Activated CD4-positive, alpha-beta T cell treated with anti-CD3 and anti-CD28 coated beads for 36 hours (primary cell): ENCODE data around the gene ZNF157. TPM values are rescaled to one million over a fixed set of nuclear protein-coding genes. Genes with fewer than 3 reads are reported as not detected.
A peak's percentile ranks its signal among the peaks of the same experiment; 100 is the strongest.
"Not testable (repeated sequence)": the region's sequence is repeated elsewhere in the genome, so short reads cannot be mapped to it uniquely, and the experiment has no call there.

Experiments
- ATAC-seq: fragments of 200-7000 bp; cut with Tn5 transposase; one replicate; pipeline ENCODE4 v1.10.0; 2021; ENCODE audit warnings: mild to moderate bottlenecking, moderate library complexity
- CTCF ChIA-PET: fragments of 350-600 bp; sonication (Branson Sonifier 250); formaldehyde crosslinking; loops from one replicate; lab custom pipeline; 2021; ENCODE audit warnings: antibody characterized with exemption; lab: Charles Lee
- POLR2A ChIA-PET: fragments of 350-600 bp; sonication (Branson Sonifier 250); formaldehyde crosslinking; loops from one replicate; lab custom pipeline; 2021; ENCODE audit warnings: antibody characterized with exemption, inconsistent platforms; lab: Charles Lee
- DNase-seq: peaks from one replicate; pipeline ENCODE4 v3.0.0-alpha.2; 2020
- H3K27ac Mint-ChIP-seq: one replicate; pipeline ENCODE4 v1.8.0; 2021; ENCODE audit warnings: mixed read lengths
- H3K27me3 Mint-ChIP-seq: one replicate; pipeline ENCODE4 v1.8.0; 2021; ENCODE audit warnings: mixed read lengths
- H3K36me3 Mint-ChIP-seq: one replicate; pipeline ENCODE4 v1.8.0; 2021; ENCODE audit warnings: low read depth, mixed read lengths
- H3K4me1 Mint-ChIP-seq: one replicate; pipeline ENCODE4 v1.8.0; 2021; ENCODE audit warnings: mixed read lengths
- H3K4me3 Mint-ChIP-seq: one replicate; pipeline ENCODE4 v1.8.0; 2021; ENCODE audit warnings: mild to moderate bottlenecking, moderate library complexity, mixed read lengths
- H3K9me3 Mint-ChIP-seq: one replicate; pipeline ENCODE4 v1.8.0; 2021; ENCODE audit warnings: low read depth, mixed read lengths
- intact Hi-C, 2 experiments: fragments of 100-400 bp; cut with DNase I in 1 of 2; cut with micrococcal nuclease in 1 of 2; formaldehyde crosslinking; loops; one replicate each; pipeline versions ENCODE4 v1.14.2 to v1.15.1; 2022 to 2024; cut with DNase I, micrococcal nuclease
- total RNA-seq, 2 experiments: library from RNA; stranded (reverse); gene quantifications; one replicate each; pipeline ENCODE4 v1.2.3, GENCODE V29; 2021

Gene ZNF157
- total RNA-seq, 2 experiments from 2014 or later: 0.75 to 0.79 TPM

DNA sequence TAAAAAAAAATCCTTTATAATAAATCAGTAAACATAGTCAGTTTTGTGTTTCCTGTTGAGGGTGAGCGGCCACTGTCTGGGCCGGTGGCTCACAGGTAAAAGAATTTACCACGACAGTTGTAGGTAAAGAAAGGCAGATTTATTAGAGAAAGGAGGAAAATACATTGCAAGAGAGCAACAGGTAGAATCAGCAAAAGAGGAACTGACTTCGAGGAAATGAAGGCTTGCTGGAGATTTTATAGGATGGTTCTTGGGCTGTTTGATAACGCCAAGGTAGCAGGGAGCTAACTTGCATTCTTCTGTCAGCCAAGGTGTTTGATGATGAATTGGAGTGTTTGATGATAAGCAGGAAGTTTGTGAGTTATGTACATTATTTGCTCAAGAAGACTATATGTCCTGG, 2.8 kb downstream of the ZNF157 start:
- ATAC-seq: no peak
- H3K27me3 Mint-ChIP-seq: no peaks in the 10 kb centered on the region
- POLR2A ChIA-PET: no interaction called here
- intact Hi-C loops: no loop called here
- no peaks in the 10 kb centered on the region for H3K4me1 Mint-ChIP-seq
- CTCF ChIA-PET: interaction anchor here (1.0 kb wide), 1 partner anchor 11 kb away, joined by 4 read pairs; no protein-coding TSS in a partner anchor
- no peaks in the 10 kb centered on the region for H3K9me3 Mint-ChIP-seq
- no peak overlapping the region for H3K27ac Mint-ChIP-seq
- H3K36me3 Mint-ChIP-seq: no peaks in the 10 kb centered on the region
- H3K4me3 Mint-ChIP-seq: no peak overlapping the region
- DNase-seq: no peak

DNA sequence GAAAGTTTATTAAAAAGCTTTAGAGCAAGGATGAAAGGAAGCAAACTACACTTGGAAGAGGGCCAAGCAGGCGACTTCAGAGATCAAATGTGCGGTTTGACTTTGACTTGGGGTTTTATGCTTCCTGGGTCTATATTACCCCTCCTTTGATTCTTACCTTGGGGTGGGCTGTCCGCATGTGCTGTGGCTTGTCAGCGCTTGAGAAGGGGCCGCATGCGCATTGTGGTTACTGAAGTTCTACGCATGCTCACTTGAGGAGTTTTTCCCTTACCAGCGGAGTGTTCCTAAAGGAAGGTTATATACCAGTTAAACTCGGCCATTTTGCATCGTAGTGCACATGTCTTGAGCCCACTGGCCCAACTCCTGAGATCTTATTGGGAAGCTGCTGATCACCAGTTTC, 9.9 kb downstream of the ZNF157 start:
- peak; percentile 73 for ATAC-seq
- POLR2A ChIA-PET: no interaction called here
- H3K4me1 Mint-ChIP-seq: peaks cover 18% of the 10 kb centered on the region
- peaks cover 3% of the 10 kb centered on the region for H3K9me3 Mint-ChIP-seq
- intact Hi-C loops: loop anchor here (1.0 to 10.0 kb wide), 5 partner anchors 14 to 163 kb away; partner anchors contain the start of genes CDK16 (in 2 of the 2) and USP11 (in 1 of the 2)
- no peaks in the 10 kb centered on the region for H3K27me3 Mint-ChIP-seq
- CTCF ChIA-PET: no interaction called here
- peaks cover 4% of the 10 kb centered on the region for H3K36me3 Mint-ChIP-seq
- peak overlapping the region; percentile 38 for H3K27ac Mint-ChIP-seq
- DNase-seq: peak; percentile 59
- H3K4me3 Mint-ChIP-seq: peak overlapping the region; percentile 45

DNA sequence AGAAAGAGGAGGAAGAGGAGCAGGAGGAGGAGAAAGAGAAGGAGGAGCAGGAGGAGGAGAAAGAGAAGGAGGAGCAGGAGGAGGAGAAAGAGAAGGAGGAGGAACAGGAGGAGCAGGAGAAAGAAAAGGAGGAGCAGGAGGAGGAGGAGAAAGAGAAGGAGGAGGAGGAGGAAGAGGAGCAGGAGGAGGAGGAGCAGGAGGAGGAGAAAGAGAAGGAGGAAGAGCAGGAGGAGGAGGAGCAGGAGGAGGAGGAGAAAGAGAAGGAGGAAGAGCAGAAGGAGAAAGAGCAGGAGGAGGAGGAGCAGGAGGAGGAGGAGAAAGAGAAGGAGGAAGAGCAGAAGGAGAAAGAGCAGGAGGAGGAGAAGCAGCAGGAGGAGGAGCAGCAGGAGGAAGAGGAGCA, 10.5 kb downstream of the ZNF157 start:
- H3K27me3 Mint-ChIP-seq, H3K36me3 Mint-ChIP-seq, POLR2A ChIA-PET, ATAC-seq, DNase-seq, H3K9me3 Mint-ChIP-seq, CTCF ChIA-PET: not testable (repeated sequence)
- Mint-ChIP-seq H3K4me3 (peak overlapping the region; percentile 21), H3K27ac (peak overlapping the region; percentile 47), H3K4me1 (peaks cover 18% of the 10 kb centered on the region)
- intact Hi-C loops: loop anchor here (1.0 to 10.0 kb wide), 5 partner anchors 15 to 164 kb away; partner anchors contain the start of genes CDK16 (in 2 of the 2) and USP11 (in 1 of the 2)

DNA sequence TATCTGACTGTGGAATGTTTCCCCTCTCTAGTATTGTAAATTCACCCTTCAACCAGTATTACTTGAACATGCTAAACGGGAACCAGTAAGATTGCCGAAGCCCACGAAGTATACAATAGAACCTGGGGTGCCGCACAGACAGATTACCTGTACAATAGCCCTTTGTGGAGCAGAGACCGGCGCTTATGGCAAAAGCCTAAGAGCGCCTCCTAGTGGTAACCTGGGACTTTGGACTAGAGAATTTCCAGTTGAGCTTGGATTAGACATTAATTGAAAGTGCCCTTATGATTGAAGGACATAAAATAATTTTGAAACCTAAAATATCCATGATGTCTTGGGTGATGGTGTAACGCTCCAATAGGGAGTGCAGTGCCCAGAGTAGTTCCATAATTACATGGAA, 14.1 kb downstream of the ZNF157 start:
- DNase-seq: peak; percentile 77
- H3K27ac Mint-ChIP-seq: no peak overlapping the region
- H3K9me3 Mint-ChIP-seq: peaks cover 3% of the 10 kb centered on the region
- POLR2A ChIA-PET: no interaction called here
- CTCF ChIA-PET: interaction anchor here (0.6 to 4.3 kb wide), 12 partner anchors 9 to 196 kb away, joined by 3 to 25 read pairs (median 4); no protein-coding TSS in a partner anchor
- H3K4me3 Mint-ChIP-seq: no peak overlapping the region
- peak; percentile 75 for ATAC-seq
- H3K4me1 Mint-ChIP-seq: peaks cover 18% of the 10 kb centered on the region
- intact Hi-C loops: loop anchor here (1.0 to 10.0 kb wide), 6 partner anchors 72 to 191 kb away; partner anchors contain the start of genes CDK16 (in 2 of the 2), UBA1 (in 2 of the 2) and USP11 (in 1 of the 2)
- H3K36me3 Mint-ChIP-seq: peaks cover 4% of the 10 kb centered on the region
- no peaks in the 10 kb centered on the region for H3K27me3 Mint-ChIP-seq

DNA sequence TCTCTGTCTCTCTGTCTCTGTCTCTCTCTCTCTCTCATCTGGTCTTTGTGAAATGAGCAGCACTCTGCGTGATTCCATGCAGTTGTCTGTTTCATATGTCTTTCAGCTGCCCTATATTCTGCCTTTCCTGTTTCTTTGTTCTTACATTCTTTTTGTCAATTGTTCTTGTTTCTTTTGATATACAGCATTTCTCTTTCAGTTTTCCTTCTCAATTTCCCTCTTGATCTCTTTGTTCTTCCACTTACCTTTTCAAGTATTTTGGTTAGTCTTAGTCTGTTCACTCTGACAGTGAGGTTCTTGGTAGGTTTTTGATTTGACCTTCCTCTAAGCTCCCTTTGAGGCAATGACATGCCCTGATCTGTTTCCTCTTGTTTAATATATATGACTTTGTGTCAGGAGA, 20.4 kb downstream of the ZNF157 start:
- peak overlapping the region; percentile 55 for H3K27ac Mint-ChIP-seq
- no peaks in the 10 kb centered on the region for H3K9me3 Mint-ChIP-seq
- H3K27me3 Mint-ChIP-seq: no peaks in the 10 kb centered on the region
- H3K4me1 Mint-ChIP-seq: peaks cover 23% of the 10 kb centered on the region
- H3K36me3 Mint-ChIP-seq: no peaks in the 10 kb centered on the region
- DNase-seq (no peak), ATAC-seq (peak; percentile 70)
- ChIA-PET CTCF (no interaction called here), POLR2A (no interaction called here)
- intact Hi-C loops: no loop called here
- H3K4me3 Mint-ChIP-seq: no peak overlapping the region

DNA sequence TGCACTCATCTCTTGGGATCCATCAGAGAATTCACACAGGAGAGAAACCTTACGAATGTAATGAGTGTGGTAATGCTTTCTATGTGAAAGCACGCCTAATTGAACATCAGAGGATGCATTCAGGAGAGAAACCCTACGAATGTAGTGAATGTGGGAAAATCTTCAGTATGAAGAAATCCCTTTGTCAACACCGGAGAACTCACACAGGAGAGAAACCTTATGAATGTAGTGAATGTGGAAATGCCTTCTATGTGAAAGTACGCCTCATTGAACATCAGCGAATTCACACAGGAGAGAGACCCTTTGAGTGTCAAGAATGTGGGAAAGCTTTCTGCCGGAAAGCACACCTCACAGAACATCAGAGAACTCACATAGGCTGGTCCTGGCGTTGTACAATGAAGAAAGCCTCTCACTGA, 42.8 kb downstream of the ZNF157 start:
- POLR2A ChIA-PET: no interaction called here
- ATAC-seq (no peak), DNase-seq (no peak)
- intact Hi-C loops: loop anchor here in 1 of 2 experiments (5.0 kb wide), 1 partner anchor 34 kb away; no protein-coding TSS in a partner anchor
- CTCF ChIA-PET: no interaction called here
- no peaks in the 10 kb centered on the region for H3K27me3 Mint-ChIP-seq
- peaks cover 36% of the 10 kb centered on the region for H3K36me3 Mint-ChIP-seq
- H3K4me3 Mint-ChIP-seq: no peak overlapping the region
- H3K9me3 Mint-ChIP-seq: peaks cover 20% of the 10 kb centered on the region
- H3K4me1 Mint-ChIP-seq: no peaks in the 10 kb centered on the region
- no peak overlapping the region for H3K27ac Mint-ChIP-seq

DNA sequence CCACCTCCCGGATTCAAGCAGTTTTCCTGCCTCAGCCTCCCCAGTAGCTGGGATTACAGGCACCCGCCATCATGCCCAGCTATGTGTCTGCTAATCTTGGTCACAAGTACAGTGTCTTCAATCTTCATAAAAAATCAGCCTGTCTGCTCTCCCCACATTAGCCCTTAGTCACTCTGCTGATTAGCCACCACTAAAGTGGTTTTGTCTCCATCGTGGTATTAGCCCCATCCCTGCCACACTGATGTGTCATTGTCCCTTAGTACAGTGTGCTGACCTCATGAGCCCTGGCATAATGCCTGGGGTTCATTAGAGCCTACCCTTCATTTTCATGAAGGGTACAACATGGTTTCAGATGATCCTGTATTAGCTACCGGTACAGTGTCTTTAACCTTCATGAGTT, 49.9 kb downstream of the ZNF157 start:
- Mint-ChIP-seq H3K4me3 (no peak overlapping the region), H3K36me3 (peaks cover 10% of the 10 kb centered on the region), H3K9me3 (peaks cover 11% of the 10 kb centered on the region), H3K4me1 (no peaks in the 10 kb centered on the region), H3K27me3 (no peaks in the 10 kb centered on the region), H3K27ac (no peak overlapping the region)
- DNase-seq (no peak), ATAC-seq (no peak)
- intact Hi-C loops: no loop called here
- ChIA-PET POLR2A (no interaction called here), CTCF (no interaction called here)

DNA sequence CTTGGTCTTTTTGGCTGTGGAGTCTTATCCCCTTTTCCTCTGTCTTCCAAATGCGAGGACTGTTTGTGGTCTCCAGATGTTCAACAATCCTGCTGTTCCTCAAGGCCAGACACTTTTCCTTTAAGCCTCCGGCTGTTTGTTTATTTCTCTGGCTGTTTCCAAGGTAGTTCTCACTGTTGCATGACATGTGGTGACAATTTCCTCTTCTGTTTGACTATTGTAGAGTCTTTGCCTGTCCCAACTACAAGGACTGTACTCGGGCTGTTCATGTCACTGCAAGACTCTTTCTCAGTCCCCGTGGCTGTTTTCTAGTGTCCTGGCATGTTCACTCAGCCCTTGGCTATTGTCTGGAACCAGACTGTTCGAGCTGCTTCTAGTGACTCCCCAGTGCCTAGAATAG, 50.6 kb downstream of the ZNF157 start:
- ChIA-PET CTCF (no interaction called here), POLR2A (no interaction called here)
- Mint-ChIP-seq H3K4me3 (no peak overlapping the region), H3K9me3 (peaks cover 11% of the 10 kb centered on the region), H3K4me1 (no peaks in the 10 kb centered on the region), H3K36me3 (peaks cover 10% of the 10 kb centered on the region), H3K27me3 (no peaks in the 10 kb centered on the region), H3K27ac (no peak overlapping the region)
- intact Hi-C loops: no loop called here
- DNase-seq (no peak), ATAC-seq (no peak)

DNA sequence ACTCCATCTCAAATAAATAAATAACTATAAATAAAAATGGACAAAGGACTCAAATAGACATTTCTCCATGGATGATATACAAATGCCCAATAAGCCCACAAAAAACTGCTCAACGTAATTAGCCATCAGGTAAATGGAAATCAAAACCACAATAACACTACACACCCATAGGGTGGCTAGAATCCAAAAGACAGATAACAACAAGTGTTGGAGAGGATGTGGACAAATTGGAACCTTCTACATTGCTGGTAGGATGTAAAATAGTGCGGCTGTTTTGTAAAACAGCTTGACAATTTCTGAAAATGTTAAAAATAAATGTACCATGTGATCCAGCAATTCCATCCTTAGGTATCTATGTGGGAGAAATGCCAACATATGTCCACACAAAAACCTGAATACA, 52.1 kb downstream of the ZNF157 start:
- Mint-ChIP-seq H3K36me3 (peaks cover 7% of the 10 kb centered on the region), H3K27me3 (no peaks in the 10 kb centered on the region), H3K9me3 (peaks cover 8% of the 10 kb centered on the region), H3K27ac (no peak overlapping the region), H3K4me3 (no peak overlapping the region), H3K4me1 (no peaks in the 10 kb centered on the region)
- DNase-seq (no peak), ATAC-seq (no peak)
- intact Hi-C loops: no loop called here
- CTCF ChIA-PET: no interaction called here
- POLR2A ChIA-PET: no interaction called here

DNA sequence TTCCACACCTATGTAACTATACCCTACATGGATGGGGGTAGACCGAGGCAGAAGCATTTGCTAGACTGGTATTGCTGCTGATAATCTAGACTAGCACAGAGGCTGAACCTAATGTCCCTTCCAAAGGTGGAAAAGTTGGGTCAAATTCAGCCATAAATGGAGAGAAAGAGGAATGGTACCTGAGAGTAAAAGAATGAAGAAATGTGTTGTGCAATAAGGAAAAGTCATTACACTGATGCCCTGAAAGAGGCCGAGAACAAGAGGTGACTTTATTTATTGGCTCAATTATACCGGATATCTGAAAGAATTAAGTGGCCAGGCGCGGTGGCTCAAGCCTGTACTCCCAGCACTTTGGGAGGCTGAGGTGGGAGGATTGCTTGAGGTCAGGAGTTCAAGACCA, 60.5 kb downstream of the ZNF157 start:
- no peak overlapping the region for H3K27ac Mint-ChIP-seq
- intact Hi-C loops: no loop called here
- no peaks in the 10 kb centered on the region for H3K36me3 Mint-ChIP-seq
- no peaks in the 10 kb centered on the region for H3K4me1 Mint-ChIP-seq
- ATAC-seq (no peak), DNase-seq (no peak)
- ChIA-PET POLR2A (no interaction called here), CTCF (no interaction called here)
- no peak overlapping the region for H3K4me3 Mint-ChIP-seq
- no peaks in the 10 kb centered on the region for H3K27me3 Mint-ChIP-seq
- no peaks in the 10 kb centered on the region for H3K9me3 Mint-ChIP-seq

DNA sequence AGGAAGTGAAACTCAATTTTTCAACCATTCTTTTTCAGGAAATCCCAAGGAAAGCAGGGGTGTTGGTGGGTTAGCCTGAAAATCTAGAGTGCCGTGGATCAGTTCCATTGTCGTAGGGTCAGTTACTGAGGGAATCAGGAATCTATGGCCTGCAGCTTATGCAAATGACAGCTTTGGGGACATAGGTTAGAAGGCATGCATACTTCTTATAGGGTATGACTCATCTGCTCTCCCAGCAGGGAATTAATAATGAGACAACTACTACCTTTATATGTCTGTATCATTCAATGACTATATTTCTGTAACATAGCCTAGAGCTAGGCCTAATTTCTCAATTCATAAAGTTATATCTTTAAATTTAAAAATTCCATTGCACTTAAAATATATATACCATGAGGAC, 76.1 kb downstream of the ZNF157 start:
- CTCF ChIA-PET: no interaction called here
- ATAC-seq (no peak), DNase-seq (no peak)
- H3K27me3 Mint-ChIP-seq: no peaks in the 10 kb centered on the region
- no peaks in the 10 kb centered on the region for H3K4me1 Mint-ChIP-seq
- H3K4me3 Mint-ChIP-seq: no peak overlapping the region
- no peak overlapping the region for H3K27ac Mint-ChIP-seq
- peaks cover 36% of the 10 kb centered on the region for H3K9me3 Mint-ChIP-seq
- POLR2A ChIA-PET: no interaction called here
- intact Hi-C loops: loop anchor here in 1 of 2 experiments (5.0 kb wide), 1 partner anchor 34 kb away; no protein-coding TSS in a partner anchor
- peaks cover 55% of the 10 kb centered on the region for H3K36me3 Mint-ChIP-seq

DNA sequence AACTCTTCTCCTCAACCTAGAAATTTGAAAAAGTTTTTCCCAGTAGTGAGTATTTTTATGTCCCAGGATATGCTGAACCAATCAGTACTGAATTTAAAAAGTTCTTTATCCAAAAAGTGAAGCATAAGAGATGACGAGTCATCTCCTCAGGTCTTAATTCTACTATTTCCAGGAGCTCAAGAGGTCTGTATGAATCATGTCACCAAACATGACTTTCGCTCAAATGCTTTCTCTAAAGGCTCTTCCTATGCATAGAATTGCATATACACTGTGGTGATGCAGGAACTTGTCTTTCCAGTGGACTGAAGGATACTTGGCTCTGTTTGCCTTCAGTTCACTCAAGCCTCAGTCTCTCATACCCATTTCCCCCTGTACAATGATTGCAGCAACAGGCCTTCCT, 76.6 kb downstream of the ZNF157 start:
- H3K27ac Mint-ChIP-seq: no peak overlapping the region
- ATAC-seq (no peak), DNase-seq (no peak)
- H3K4me3 Mint-ChIP-seq: no peak overlapping the region
- intact Hi-C loops: loop anchor here in 1 of 2 experiments (5.0 kb wide), 1 partner anchor 35 kb away; no protein-coding TSS in a partner anchor
- peaks cover 59% of the 10 kb centered on the region for H3K36me3 Mint-ChIP-seq
- no peaks in the 10 kb centered on the region for H3K4me1 Mint-ChIP-seq
- H3K27me3 Mint-ChIP-seq: no peaks in the 10 kb centered on the region
- H3K9me3 Mint-ChIP-seq: peaks cover 35% of the 10 kb centered on the region
- CTCF ChIA-PET: no interaction called here
- POLR2A ChIA-PET: no interaction called here
